GM21367 (cell line): ENCODE measurements around the gene GPC5.
"Not testable (repeated sequence)": the region's sequence is repeated elsewhere in the genome, so short reads cannot be mapped to it uniquely, and the experiment has no call there.

ENCODE experiments used
- ATAC-seq: cut with Tn5 transposase; IDR thresholded peaks from one replicate; pipeline ENCODE4 v1.9.1; 2021; ENCODE audit not compliant: unreplicated experiment

The GPC5 gene

DNA sequence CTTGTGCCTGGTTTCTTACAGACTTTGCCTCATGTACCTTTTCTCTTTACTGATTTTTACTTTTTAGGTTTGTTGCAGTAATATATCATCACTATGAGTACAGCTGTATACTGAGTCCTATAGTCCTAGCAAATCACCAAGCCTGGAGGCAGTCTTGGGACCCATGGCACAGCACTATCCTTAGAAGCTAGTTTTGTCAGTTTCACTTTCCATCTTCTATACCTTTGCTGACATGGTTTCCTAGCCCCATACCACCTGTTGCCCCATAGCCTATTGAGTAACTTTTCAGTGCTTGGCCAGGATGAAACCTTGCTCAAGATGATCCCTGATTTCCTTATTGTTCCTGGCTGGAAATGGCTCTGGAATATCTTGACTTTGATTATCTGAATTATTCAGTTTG, 826.4 kb downstream of the GPC5 start:
- ATAC-seq, result no peak

DNA sequence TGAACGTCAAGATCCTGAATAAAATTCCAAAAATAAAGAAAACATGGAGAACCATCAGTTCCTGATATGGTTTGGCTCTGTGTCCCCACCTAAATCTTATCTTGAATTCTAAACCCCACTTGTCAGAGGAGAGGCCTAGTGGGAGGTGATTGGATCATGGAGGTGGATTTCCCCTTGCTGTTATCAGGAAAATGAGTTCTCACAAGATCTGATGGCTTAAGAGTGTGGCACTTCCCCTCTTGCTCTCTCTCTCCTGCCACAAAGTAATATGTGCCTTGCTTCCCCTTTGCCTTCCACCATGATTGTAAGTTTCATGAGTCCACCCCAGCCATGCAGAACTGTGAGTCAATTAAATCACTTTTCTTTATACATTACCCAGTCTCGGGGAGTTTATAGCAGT, 827.4 kb downstream of the GPC5 start:
- no peak for ATAC-seq

DNA sequence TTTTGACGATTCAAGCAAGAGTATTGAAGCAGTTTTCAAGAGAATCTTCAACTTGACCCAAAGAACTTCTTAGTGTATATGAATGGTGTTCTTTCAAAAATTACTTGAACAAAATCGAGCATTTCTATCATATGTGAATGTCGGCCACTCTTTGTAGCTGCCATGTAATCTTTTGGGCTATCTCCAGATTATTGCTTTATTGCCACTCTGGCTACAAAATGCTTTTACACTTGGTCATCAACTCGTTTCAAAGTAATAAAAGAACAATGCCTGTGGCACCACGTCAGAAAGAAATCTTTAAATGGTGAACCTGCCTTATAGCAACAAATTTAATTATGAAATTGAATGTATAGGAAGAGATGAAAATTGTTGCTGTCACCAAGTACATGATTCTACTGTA, 834.5 kb downstream of the GPC5 start:
- ATAC-seq, result no peak

DNA sequence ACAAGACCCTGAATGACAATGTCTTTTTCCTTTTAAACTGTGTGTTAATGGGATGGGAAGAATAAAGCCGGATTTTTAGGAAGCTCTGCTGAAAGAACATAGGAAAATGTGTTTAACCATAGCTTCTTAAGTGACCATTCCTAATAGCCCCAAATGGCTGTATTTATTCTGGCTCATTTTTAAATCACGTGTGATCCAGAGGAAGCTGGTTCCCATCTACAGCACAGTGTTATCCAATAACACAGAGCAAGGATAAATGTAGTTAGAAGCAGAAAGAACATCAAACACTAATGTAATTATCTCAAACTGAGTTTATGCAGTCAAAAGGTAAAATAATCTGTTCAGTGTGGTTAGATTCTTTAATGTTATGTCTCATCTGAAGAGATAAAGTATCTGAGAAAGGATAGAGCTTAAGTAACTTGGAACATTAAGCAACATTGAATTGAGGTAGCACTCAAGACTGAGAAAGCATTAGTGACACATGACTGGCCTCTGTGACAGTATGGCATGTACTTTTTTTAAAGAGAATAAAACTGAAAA, 853.3 kb downstream of the GPC5 start:
- ATAC-seq, result no peak

DNA sequence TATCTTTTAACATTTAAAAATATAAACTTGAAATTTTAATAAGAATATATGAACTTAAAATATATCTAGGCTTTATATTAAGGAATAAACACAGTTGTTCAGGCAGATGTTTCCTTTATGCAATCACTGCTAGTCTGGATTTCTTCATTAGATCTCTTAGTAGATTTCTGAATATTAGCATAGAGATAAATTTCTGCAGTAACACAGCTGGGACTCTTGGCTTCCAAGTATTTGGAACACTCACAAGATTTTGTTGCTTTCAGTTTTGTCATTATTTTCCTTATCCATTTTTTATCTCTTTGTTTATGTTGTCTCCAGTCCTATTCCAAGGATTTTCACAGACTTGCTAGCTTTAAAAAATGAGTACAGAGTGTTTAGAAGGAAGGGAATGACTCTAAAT, 857.1 kb downstream of the GPC5 start:
- ATAC-seq, result no peak

DNA sequence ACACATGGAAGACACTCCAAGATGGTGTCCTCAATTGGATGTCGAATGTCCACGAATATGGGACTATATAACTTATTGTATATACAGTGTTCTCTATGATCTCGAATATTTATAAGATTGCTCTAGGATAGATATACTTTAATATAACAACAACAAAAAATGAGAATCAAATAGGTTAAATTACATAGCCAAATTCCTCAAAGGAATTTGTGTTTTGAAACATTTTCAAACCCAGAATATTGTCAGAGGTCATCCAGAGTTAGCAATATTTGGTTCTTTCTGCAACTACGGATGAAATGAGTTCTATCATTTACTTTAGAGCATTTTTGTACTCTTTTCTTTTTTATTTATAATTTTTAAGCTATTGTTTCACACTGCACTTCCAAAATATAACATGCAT, 857.8 kb downstream of the GPC5 start:
- no peak for ATAC-seq

DNA sequence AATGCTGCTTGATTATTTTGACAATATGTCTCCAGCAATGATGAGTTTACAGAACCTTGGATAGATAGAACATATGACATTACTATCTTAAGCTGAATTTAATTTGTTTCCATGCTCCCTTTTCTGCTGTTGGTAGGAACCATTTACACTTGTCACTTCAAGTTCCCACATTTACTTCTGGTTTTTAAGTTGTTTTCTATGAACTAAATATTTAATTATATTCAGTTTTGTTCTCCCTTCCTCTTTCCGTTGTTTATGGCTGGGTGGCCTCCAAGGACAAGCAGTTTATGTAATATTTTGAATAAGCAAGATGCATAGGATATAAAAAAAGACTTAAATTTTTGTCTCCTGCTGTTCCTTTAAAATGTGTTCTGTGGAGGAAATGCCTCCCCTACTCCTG, 860.6 kb downstream of the GPC5 start:
- no peak for ATAC-seq

DNA sequence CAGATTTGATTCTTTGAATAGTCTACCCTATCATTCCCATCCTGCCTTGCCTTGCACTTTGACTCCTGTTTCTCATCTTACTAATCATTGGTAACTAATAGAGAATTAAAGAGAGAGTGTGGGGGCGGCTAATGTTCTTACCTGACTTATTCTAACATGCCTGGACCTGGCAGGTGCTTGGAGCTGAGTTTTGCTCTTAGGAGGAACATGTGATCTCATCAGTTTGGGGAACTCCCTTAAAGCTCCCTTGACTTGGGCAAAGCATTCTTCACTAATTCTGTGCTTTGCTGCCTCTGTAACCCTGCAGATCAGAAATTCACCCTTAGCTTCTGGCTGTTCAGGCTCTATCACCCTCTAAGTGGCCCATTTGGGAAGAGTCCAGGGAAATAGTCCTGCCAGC, 861.1 kb downstream of the GPC5 start:
- no peak for ATAC-seq

DNA sequence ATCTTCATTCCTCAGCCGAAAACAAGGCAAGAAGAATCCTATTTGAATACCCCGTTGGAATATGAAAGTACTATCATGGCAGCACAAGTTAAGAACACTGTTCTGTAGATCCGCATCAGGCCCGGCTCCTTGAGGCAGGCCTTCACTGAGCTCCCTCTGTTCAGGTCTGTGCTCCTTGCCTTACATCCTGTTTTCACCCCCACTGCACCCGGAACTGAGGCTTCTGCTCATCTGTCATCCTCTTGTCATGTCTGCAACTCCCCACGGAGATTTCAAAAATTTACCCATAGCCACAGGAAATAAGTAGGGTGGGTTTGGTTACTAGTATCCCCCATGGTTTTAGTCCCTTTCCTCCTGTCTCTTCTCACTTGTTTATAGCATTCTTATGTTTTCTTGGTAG, 861.9 kb downstream of the GPC5 start:
- ATAC-seq, result no peak

DNA sequence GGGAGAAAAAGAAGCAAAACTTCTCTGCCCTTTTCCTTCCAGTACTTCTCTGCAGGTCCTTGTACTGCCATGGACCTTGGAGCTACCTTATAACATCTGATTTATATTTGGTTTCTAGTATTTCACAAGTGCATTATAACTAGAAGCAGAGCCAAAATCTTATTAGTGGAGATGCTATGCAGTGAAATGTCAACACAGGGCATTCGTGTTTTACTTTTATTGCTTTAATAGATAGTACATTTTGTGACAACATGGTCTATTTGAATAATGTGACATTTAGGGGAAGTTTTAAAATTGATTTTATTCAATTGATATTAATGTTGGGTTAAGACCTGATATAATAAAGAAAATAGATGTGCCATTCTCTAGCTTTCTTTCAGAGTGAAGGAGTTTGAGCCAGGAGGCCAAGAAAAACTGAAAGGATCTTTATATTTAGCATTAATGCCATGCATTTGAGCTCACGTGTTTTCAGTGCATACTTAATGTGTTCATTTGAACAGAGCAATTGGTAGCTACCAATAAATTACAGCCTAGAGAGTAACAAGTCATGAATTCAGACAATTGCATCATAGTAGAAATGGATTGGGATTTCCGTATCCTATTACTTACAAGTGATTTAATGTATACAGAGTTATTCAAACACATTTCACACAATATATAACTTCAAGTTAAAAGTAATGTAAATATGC, 863.8 kb downstream of the GPC5 start:
- no peak for ATAC-seq

DNA sequence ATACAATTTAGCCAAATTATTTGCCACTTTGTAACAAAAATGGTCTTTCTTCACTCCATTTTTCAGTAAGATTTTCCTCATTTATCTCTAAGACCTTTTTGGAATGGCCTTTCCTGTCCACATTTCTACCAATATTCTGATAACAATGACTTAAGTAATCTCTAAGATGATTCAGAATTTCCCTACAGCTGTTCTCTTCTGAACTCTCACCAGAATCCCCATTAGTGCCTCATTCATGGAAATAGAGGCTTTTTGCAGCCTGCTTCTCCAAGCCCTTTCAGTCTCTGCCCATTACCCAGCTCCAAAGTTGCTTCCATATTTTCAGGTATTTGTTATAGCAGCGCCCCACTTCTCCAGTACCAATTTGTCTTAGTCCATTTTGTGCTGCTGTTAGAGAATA, 867.0 kb downstream of the GPC5 start:
- ATAC-seq, result no peak

DNA sequence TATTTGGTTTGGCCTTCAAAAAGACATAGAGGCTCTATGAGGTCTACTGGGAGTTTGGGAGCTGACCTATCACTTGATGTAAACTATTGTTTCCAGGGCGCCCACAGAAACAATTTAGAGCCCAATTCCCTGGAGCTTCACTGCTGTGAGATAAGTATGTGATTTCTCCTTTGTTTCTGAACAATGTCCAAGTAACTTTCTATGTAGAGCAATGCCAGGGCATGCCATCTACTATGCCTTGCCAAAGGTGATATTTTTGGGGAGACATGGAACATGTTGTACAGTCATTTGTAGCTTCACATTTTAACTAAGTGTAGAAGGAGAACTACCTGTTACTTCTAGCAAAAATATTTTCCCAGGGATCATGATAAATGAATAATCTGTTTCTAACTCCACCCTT, 872.6 kb downstream of the GPC5 start:
- ATAC-seq, result no peak

DNA sequence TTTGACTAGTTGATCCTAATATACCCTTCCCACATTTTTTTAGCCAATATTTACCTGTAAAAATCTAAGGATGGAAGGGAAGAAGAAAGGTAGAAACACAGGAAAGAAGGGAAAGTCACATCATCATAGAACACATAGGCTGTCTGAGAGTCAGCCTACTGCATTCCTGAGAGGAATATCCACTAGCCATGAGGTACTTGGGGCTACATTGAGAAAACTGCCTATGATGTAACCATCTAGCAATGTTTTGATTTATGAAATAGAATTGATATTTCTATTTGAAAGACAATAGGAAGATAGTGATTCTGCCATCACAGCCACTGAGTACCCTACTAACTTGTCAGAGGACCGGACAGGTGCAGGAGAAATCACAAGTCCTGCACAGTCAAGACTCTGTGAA, 873.8 kb downstream of the GPC5 start:
- ATAC-seq, result no peak

DNA sequence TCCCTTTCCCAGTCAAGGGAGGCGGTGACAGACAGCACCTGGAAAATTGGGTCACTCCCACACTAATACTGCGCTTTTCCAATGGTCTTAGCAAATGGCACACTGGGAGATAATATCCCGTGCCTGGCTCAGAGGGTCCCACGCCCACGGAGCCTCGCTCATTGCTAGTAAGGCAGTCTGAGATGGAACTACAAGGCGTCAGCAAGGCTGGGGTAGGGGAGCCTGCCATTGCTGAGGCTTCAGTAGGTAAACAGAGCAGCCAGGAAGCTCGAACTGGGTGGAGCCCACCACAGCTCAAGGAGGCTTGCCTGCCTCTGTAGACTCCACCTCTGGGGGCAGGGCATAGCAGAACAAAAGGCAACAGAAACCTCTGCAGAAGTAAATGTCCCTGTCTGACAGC, 882.6 kb downstream of the GPC5 start:
- ATAC-seq, result not testable (repeated sequence)

DNA sequence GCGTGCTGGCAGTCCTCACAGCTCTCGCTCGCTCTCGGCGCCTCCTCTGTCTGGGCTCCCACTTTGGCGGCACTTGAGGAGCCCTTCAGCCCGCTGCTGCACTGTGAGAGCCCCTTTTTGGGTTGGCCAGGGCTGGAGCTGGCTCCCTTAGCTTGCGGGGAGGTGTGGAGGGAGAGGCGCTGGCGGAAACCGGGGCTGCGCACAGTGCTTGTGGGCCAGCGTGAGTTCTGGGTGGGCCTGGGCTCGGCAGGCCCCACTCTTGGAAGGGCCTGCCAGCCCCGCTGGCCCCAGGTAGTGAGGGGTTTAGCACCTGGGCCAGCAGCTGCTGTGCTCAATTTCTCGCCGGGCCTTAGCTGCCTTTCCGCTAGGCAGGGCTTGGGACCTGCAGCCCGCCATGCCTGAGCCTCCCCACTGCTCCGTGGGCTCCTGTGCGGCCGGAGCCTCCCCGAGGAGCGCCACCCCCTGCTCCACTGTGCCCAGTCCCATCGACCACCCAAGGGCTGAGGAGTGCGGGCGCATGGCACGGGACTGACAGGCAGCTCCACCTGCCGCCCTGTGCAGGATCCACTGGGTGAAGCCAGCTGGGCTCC, 892.4 kb downstream of the GPC5 start:
- not testable (repeated sequence) for ATAC-seq

DNA sequence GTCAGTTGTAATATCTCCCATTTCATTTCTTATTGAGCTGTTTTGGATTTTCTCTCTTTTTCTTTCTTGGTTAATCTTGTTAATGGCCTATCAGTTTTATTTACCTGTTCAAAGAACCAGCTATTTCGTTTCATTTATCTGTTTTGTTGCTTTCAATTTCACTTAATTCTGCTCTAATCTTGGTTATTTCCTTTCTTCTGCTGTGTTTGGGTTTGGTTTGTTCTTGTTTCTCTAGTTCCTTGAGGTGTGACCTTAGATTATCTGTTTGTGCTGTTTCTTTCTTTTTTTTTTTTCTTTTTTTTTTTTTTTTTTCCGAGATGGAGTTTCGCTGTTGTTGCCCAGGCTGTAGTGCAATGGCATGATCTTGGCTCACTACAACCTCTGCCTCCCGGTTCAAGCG, 896.1 kb downstream of the GPC5 start:
- ATAC-seq, result not testable (repeated sequence)

DNA sequence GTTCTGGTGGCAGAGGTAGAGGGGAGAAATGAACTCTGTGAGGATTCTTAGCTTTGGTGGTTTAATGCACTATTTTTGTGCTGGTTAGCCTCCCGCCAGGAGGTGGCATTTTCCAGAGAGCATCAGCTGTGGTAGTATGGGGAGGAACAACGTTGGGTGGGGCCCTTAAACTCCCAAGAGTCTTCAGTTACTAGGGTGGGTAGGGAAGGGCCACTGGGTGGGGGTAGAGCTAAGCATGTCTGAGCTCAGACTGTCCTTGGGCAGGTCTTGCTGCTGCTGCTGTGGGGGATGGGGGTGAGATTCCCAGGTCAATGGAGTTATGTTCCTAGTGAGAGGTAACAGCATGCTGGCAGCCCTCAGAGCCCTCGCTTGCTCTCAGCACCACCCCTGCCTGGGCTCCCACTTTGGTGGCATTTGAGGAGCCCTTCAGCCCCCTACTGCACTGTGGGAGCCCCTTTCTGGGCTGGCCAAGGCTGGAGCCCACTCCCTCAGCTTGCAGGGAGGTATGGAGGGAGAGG, 897.8 kb downstream of the GPC5 start:
- ATAC-seq, result not testable (repeated sequence)

DNA sequence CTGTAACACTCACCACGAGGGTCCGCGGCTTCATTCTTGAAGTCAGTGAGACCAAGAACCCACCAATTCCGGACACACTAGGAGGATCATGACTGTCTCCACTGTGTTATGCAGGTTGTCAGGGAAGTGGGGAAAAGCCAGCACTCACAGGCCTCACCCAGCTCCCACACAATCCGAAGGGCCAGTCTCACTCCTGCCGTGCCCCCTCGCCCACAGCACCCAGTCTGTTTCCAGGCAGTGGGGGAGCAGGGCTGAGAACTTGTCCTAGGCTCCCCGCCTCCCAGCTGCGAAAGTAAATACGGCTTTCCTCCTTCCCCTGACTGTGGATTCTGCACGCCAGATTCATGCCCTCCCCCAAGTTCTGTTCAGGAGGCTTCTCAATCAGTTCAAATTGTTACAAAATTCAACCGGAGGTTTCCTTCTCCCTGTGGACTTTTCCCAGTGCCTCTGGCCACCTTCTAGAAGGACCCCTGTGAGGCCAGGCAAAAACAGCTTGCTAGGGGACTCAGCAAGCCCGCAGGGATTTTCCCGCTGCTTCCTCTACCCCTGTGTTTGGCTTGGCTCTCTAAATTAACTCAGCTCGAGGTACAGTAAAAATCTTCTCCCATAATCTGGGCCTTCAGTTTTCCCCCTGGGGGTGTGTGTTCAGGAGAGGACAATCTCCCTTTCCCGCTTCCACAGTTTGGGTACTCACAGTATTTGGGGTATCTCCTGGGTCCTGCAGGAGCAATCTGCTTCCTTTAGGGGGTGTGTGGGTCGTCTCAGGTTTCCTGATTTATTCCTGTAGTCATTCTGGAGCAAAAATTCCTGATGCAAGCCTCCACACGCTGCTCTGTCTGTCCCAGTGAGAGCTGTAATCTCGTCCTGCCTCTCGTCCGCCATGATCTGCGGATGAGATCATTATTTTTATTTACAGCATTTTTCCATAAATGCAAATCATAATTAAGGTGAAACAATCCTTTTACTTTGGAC, 899.8 kb downstream of the GPC5 start:
- no peak for ATAC-seq

DNA sequence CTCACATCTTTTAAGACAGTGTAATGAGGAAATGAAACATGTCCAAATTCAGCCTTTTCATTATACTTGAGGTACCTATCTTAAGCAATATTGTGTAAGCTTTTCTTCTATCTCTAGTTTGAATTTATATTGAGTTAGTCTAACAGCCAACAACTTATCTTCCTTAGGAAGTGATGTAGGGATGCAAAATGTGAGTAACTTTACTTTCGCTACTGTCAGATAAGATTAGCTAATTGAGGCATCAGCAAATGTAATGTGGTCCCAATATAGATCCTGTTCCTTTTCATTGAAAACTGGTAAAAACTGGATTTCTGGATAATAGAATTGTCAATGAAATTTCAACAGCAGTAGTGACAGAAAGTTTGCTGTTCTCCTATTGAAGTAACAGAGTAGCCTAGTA, 902.2 kb downstream of the GPC5 start:
- ATAC-seq, result no peak

DNA sequence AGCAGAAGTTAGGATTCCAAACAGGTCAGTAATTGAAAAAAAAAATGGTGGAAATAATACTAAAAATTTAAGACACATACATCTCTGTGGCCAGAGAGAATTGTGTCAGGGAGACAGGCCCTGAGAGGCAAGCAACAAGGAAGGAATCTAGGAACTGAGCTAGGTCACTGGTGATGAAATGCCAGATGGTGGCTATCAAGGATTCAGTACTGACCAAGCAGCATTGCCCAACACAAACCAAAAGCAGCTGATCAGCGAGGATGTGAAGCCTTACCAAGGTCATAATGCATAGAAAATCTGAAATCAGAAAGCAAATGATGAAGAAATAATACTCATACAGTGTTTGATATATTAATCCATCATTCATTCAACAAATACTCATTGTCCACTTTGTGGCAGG, 905.0 kb downstream of the GPC5 start:
- no peak for ATAC-seq

DNA sequence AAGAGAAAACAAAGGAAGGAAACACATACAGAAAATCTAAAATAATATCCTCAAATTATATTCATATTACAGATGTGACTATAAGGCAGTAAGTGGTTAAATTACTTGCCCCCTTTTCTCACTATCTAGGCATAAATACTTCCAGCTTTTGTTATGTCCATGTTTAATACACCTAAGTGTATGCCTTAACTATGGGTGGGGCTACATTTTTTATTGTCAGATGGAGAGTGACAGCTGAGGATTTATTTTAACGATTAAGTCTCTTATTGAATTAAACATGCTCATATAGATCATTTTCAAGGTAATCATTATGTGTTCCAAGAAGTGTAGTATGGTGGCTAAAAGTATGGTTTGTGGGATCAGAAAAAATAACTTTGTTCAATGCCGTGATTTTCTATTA, 909.3 kb downstream of the GPC5 start:
- ATAC-seq, result no peak
